Right atrium auricular region (tissue), 2 donors: ENCODE results near the gene GCAT. TPM values are rescaled to one million over a fixed set of nuclear protein-coding genes. Genes with fewer than 3 reads are reported as not detected.

Source experiments
- DNase-seq: peaks from one replicate; pipeline ENCODE4 v3.0.0-alpha.2; 2019; ENCODE audit warnings: low spot score
- H3K27ac ChIP-seq, 2 donors: fragments of 200-600 bp; sonication (generic); 1 replicate in 1 of 2; 2 replicates in 1 of 2; pipeline ENCODE4 v1.5.1; 2016 to 2019
- H3K27me3 ChIP-seq, 2 donors: fragments of 200-600 bp; sonication (generic); one replicate each; pipeline versions ENCODE4 v1.5.1 to v1.6.0; 2017 to 2019
- H3K36me3 ChIP-seq: fragments of 200-600 bp; sonication (generic); one replicate; pipeline ENCODE4 v1.5.1; 2016
- H3K4me1 ChIP-seq, 2 donors: fragments of 200-600 bp; sonication (generic); one replicate each; pipeline versions ENCODE4 v1.5.1 to v1.6.0; 2017 to 2019
- H3K4me3 ChIP-seq, 2 donors: fragments of 200-600 bp; sonication (generic); 1 replicate in 1 of 2; 2 replicates in 1 of 2; pipeline ENCODE4 v1.5.1; 2017 to 2019; ENCODE audit warnings: mild to moderate bottlenecking in 1 of 2, moderate library complexity in 1 of 2
- H3K9me3 ChIP-seq, 2 donors: fragments of 200-600 bp; sonication (generic); one replicate each; pipeline ENCODE4 v1.5.1; 2019
- CTCF ChIP-seq, 2 donors: fragments of 200-600 bp; sonication (generic); IDR thresholded peaks; one replicate each; pipeline ENCODE4 v1.5.1; 2019; ENCODE audit warnings: antibody characterized with exemption in 2 of 2
- total RNA-seq, 2 donors: library from RNA; depleted of rRNA; stranded (reverse); fragments of >200 nt; gene quantifications; one replicate each; pipeline ENCODE4 v1.1.0, GENCODE V29; 2016

GCAT gene
- total RNA-seq, 2 donors from 2014 or later = 15.7 to 34.2 TPM

GRCh38 chr22:37823134-37823985 lies 15.6 kb downstream of the GCAT start, which contains the start of gene GALR3:
GALR3 (plus strand) TSS chr22:37823382; CDS start chr22:37823407, 25 bp downstream.
- H3K27me3 ChIP-seq = peaks cover 0 to 3% of the 10 kb centered on the region in 2 donors
- H3K4me1 ChIP-seq = peaks cover 0 to 19% of the 10 kb centered on the region in 2 donors
- H3K4me3 ChIP-seq = no peak within 1 kb of the TSS
- H3K36me3 ChIP-seq = no peaks in the 10 kb centered on the region
- H3K27ac ChIP-seq = no peak within 1 kb of the TSS
- TF ChIP-seq CTCF (IDR thresholded peaks at IDR 0.05) = no peak
- H3K9me3 ChIP-seq = no peaks in the 10 kb centered on the region
- no peak for DNase-seq

GRCh38 chr22:37824674-37825641 lies 17.2 kb downstream of the GCAT start:
- Histone ChIP-seq H3K36me3 (peaks cover 3% of the 10 kb centered on the region), H3K9me3 (no peaks in the 10 kb centered on the region), H3K4me3 (peak overlapping the region in 1 of 2 donors; percentile 37), H3K27ac (no peak overlapping the region), H3K27me3 (no peaks in the 10 kb centered on the region), H3K4me1 (peaks cover 0 to 10% of the 10 kb centered on the region in 2 donors)
- no peak for DNase-seq
- no peak for TF ChIP-seq CTCF (IDR thresholded peaks at IDR 0.05)

GRCh38 chr22:37827056-37827455 lies 19.3 kb downstream of the GCAT start:
- H3K9me3 ChIP-seq = no peaks in the 10 kb centered on the region
- peaks cover 24% of the 10 kb centered on the region for H3K36me3 ChIP-seq
- H3K4me3 ChIP-seq = no peak overlapping the region
- no peak for DNase-seq
- no peak for TF ChIP-seq CTCF (IDR thresholded peaks at IDR 0.05)
- H3K4me1 ChIP-seq = peaks cover 0 to 10% of the 10 kb centered on the region in 2 donors
- no peaks in the 10 kb centered on the region for H3K27me3 ChIP-seq
- no peak overlapping the region for H3K27ac ChIP-seq

- Histone ChIP-seq H3K27ac (no peak overlapping the region), H3K4me1 (peaks cover 0 to 6% of the 10 kb centered on the region in 2 donors), H3K9me3 (no peaks in the 10 kb centered on the region), H3K36me3 (peaks cover 48% of the 10 kb centered on the region), H3K27me3 (no peaks in the 10 kb centered on the region), H3K4me3 (no peak overlapping the region)
- TF ChIP-seq CTCF (IDR thresholded peaks at IDR 0.05) = no peak
- DNase-seq = no peak
Observed at GRCh38 chr22:37830093-37830842, 22.5 kb downstream of the GCAT start.

GRCh38 chr22:37831472-37831871 lies 23.7 kb downstream of the GCAT start:
- no peaks in the 10 kb centered on the region for H3K27me3 ChIP-seq
- H3K4me1 ChIP-seq = peaks cover 0 to 6% of the 10 kb centered on the region in 2 donors
- no peak for TF ChIP-seq CTCF (IDR thresholded peaks at IDR 0.05)
- no peak for DNase-seq
- no peak overlapping the region for H3K4me3 ChIP-seq
- no peaks in the 10 kb centered on the region for H3K9me3 ChIP-seq
- no peak overlapping the region for H3K27ac ChIP-seq
- peaks cover 48% of the 10 kb centered on the region for H3K36me3 ChIP-seq
